ENCODE data around the gene TNRC6B.

Gene TNRC6B

GRCh38 chr22:40364431-40364830 lies 186.7 kb downstream of the TNRC6B start:
- no peak for DNase-seq (ENCODE audit: extremely low read depth, low read depth)
- TF ChIP-seq, protein P1, sequence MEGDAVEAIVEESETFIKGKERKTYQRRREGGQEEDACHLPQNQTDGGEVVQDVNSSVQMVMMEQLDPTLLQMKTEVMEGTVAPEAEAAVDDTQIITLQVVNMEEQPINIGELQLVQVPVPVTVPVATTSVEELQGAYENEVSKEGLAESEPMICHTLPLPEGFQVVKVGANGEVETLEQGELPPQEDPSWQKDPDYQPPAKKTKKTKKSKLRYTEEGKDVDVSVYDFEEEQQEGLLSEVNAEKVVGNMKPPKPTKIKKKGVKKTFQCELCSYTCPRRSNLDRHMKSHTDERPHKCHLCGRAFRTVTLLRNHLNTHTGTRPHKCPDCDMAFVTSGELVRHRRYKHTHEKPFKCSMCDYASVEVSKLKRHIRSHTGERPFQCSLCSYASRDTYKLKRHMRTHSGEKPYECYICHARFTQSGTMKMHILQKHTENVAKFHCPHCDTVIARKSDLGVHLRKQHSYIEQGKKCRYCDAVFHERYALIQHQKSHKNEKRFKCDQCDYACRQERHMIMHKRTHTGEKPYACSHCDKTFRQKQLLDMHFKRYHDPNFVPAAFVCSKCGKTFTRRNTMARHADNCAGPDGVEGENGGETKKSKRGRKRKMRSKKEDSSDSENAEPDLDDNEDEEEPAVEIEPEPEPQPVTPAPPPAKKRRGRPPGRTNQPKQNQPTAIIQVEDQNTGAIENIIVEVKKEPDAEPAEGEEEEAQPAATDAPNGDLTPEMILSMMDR (IDR thresholded peaks at IDR 0.05; ENCODE audit: low read depth, low read length) = no peak

- TF ChIP-seq, protein P1 (IDR thresholded peaks at IDR 0.05; ENCODE audit: low read depth, low read length) = no peak
- DNase-seq (ENCODE audit: extremely low read depth, low read depth) = no peak
These were observed 188.3 kb downstream of the TNRC6B start for GRCh38 chr22:40366068-40366467.

GRCh38 chr22:40367342-40367741 lies 189.6 kb downstream of the TNRC6B start:
- no peak for DNase-seq (ENCODE audit: extremely low read depth, low read depth)

GRCh38 chr22:40368016-40368415 lies 190.3 kb downstream of the TNRC6B start:
- no peak for DNase-seq (ENCODE audit: extremely low read depth, low read depth)
- TF ChIP-seq, protein P1 (IDR thresholded peaks at IDR 0.05; ENCODE audit: low read depth, low read length) = no peak

More at GRCh38 chr22:40367342-40367741, 189.6 kb downstream of the TNRC6B start:
- TF ChIP-seq, protein P1 (IDR thresholded peaks at IDR 0.05; ENCODE audit: low read depth, low read length) = no peak

- DNase-seq (ENCODE audit: extremely low read depth, low read depth) = no peak
- TF ChIP-seq, protein P1 (IDR thresholded peaks at IDR 0.05; ENCODE audit: low read depth, low read length) = no peak
These were observed 191.1 kb downstream of the TNRC6B start for GRCh38 chr22:40368836-40369235.

DNA sequence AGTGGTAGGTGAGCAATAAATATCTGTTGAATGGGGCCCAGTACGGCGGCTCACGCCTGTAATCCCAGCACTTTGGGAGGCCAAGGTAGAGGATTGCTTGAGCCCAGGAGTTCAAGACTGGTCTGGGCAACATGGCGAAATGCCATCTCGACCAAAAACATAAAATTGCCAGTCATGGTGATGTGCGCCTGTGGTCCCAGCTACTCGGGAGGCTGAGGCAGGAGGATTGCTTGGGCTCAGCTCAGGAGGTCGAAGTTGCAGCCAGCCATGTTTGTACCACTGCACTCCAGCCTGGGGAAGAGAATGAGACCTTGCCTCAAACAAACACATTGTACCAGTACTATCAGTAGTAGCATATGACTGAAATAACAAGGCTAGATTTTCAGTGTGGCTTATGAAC lies 196.8 kb downstream of the TNRC6B start:
- TF ChIP-seq, protein P1 (IDR thresholded peaks at IDR 0.05; ENCODE audit: low read depth, low read length) = no peak
- DNase-seq (ENCODE audit: extremely low read depth, low read depth) = no peak

DNA sequence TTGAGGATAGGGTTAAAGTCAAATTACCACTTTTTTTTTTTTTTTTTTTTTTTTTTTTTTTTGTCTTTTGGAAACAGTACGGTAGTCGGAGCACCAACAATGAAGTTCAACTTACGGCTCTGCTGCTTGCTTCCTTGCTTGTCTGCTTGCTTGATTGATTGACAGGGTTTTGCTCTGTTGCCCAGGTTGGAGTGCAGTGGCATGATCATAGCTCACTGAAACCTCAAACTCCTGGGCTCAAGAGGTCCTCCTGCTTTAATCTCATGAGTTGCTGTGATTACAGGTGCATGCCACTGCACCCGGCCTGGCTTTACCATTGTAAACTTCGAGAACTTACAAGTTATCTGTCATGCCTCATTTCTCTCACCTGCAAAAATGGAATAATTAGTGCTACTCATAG lies 198.4 kb downstream of the TNRC6B start:
- no peak for DNase-seq (ENCODE audit: extremely low read depth, low read depth)
- TF ChIP-seq, protein P1 (IDR thresholded peaks at IDR 0.05; ENCODE audit: low read depth, low read length) = no peak

All from AG09319 (cell line).